ENCODE measurements around the gene HLA-DOA. TPM values are rescaled to one million over a fixed set of nuclear protein-coding genes. Genes with fewer than 3 reads are reported as not detected.

The HLA-DOA gene
- total and polyA plus RNA-seq, 10 of the 15 experiments (the other 5 are each of a cell fraction or from before 2014, with no cell fraction given): 8.8 to 108 (median 58.3) TPM

- TF ChIP-seq ESRRA (IDR thresholded peaks at IDR 0.05; ENCODE audit: low read length) (no peak), CTCF (IDR thresholded peaks at IDR 0.05 in 2 of 3, conservative IDR thresholded peaks at IDR 0.05 in 1 of 3; ENCODE audit: control insufficient read depth in 2 of 3, extremely low read depth in 1 of 3, insufficient read depth in 1 of 3, low read depth in 3 of 3, low read length in 3 of 3) (no peak), ZNF384 (IDR thresholded peaks at IDR 0.05; ENCODE audit: borderline replicate concordance, low read depth, low read length) (no peak), SMAD5 (IDR thresholded peaks at IDR 0.05; ENCODE audit: low read depth) (0 out of 2 replicates have a peak, but pooled peaks have one; percentile 9), MAX (IDR thresholded peaks at IDR 0.05; ENCODE audit: low read depth, low read length) (no peak), SUPT20H (IDR thresholded peaks at IDR 0.05; ENCODE audit: borderline replicate concordance, control insufficient read depth, low read depth, low read length) (no peak), BHLHE40 (IDR thresholded peaks at IDR 0.05; ENCODE audit: borderline replicate concordance in 1 of 2, low read depth in 2 of 2, low read length in 1 of 2) (no peak), BMI1 (IDR thresholded peaks at IDR 0.05; ENCODE audit: borderline replicate concordance) (peak; percentile 96), CUX1 (IDR thresholded peaks at IDR 0.05; ENCODE audit: insufficient replicate concordance, low read depth, low read length) (no peak), SIX5 (IDR thresholded peaks at IDR 0.05; ENCODE audit: low read depth, low read length, severe bottlenecking) (no peak), EP300 (IDR thresholded peaks at IDR 0.05; ENCODE audit: borderline replicate concordance in 1 of 2, control insufficient read depth in 1 of 2, low read depth in 2 of 2, low read length in 2 of 2) (no peak), FOS (IDR thresholded peaks at IDR 0.05; ENCODE audit: borderline replicate concordance, extremely low read depth, insufficient read length) (no peak), RELA (IDR thresholded peaks at IDR 0.05; ENCODE audit: borderline replicate concordance, partially characterized antibody) (no peak), POU2F2 (IDR thresholded peaks at IDR 0.05; ENCODE audit: borderline replicate concordance, low read depth, low read length) (peak; percentile 62; the same call in 1 of the 3 replicates), ZSCAN29 (IDR thresholded peaks at IDR 0.05) (no peak), PKNOX1 (IDR thresholded peaks at IDR 0.05) (no peak), E2F4 (IDR thresholded peaks at IDR 0.05; ENCODE audit: low read depth, low read length) (no peak)
Measured at GRCh38 chr6:32973144-32974015, 36.0 kb downstream of the HLA-DOA start (continued).
